Loucy (cell line): ENCODE results near the gene MTMR2.

Source experiments
- H2AFZ ChIP-seq: fragments of 200-600 bp; sonication (generic); 2 replicates; pipeline ENCODE4 v1.6.0; 2016; ENCODE audit warnings: antibody characterized with exemption, mild to moderate bottlenecking, low read length, moderate library complexity
- H3F3A ChIP-seq: fragments of 200-600 bp; 2 replicates; pipeline ENCODE4 v1.6.0; 2016; ENCODE audit warnings: antibody characterized with exemption, low read depth, mild to moderate bottlenecking
- H3K27me3 ChIP-seq: fragments of 200-600 bp; sonication (generic); 2 replicates; pipeline ENCODE4 v1.6.1; 2014; ENCODE audit warnings: low read length, mild to moderate bottlenecking; ENCODE audit not compliant: insufficient read depth, poor library complexity, severe bottlenecking
- H3K36me3 ChIP-seq: fragments of 200-600 bp; sonication (generic); 2 replicates; pipeline ENCODE4 v1.6.1; 2016; ENCODE audit warnings: low read length; ENCODE audit not compliant: insufficient read depth
- H3K4me1 ChIP-seq: fragments of 200-600 bp; sonication (generic); 2 replicates; pipeline ENCODE4 v1.5.1; 2014; ENCODE audit warnings: low read length, mild to moderate bottlenecking; ENCODE audit not compliant: insufficient read depth, poor library complexity, severe bottlenecking
- H3K4me2 ChIP-seq: fragments of 200-600 bp; sonication (generic); 2 replicates; pipeline ENCODE4 v1.6.0; 2014; ENCODE audit warnings: antibody characterized with exemption, low read length, low read depth, mild to moderate bottlenecking; ENCODE audit not compliant: poor library complexity, severe bottlenecking
- H3K4me3 ChIP-seq: fragments of 200-600 bp; sonication (generic); 2 replicates; pipeline ENCODE4 v1.5.1; 2014; ENCODE audit warnings: low read length, mild to moderate bottlenecking, mixed read lengths; ENCODE audit not compliant: poor library complexity, severe bottlenecking
- H3K79me2 ChIP-seq: fragments of 200-600 bp; sonication (generic); 2 replicates; pipeline ENCODE4 v1.6.1; 2014; ENCODE audit warnings: low read length; ENCODE audit not compliant: insufficient read depth
- H3K9ac ChIP-seq: fragments of 200-600 bp; sonication (generic); 2 replicates; pipeline ENCODE4 v1.6.0; 2014; ENCODE audit warnings: mild to moderate bottlenecking, low read depth, low read length, moderate library complexity; ENCODE audit not compliant: poor library complexity, severe bottlenecking
- H3K9me2 ChIP-seq: fragments of 200-600 bp; sonication (generic); replicated peaks from 2 replicates; pipeline ENCODE4 v1.6.1; 2016; ENCODE audit warnings: low read depth, low read length, mixed read lengths
- H3K9me3 ChIP-seq: fragments of 200-600 bp; sonication (generic); 2 replicates; pipeline ENCODE4 v1.6.1; 2014; ENCODE audit warnings: mild to moderate bottlenecking, antibody characterized with exemption, low read length, low read depth; ENCODE audit not compliant: insufficient read depth
- H4K20me1 ChIP-seq: fragments of 200-600 bp; sonication (generic); 2 replicates; pipeline ENCODE4 v1.6.0; 2014; ENCODE audit warnings: antibody characterized with exemption, low read length, mild to moderate bottlenecking; ENCODE audit not compliant: insufficient read depth, poor library complexity, severe bottlenecking
- EZH2phosphoT487 ChIP-seq: fragments of 200-600 bp; IDR thresholded peaks from 2 replicates; pipeline ENCODE4 v1.6.1; 2018; ENCODE audit warnings: antibody characterized with exemption, mild to moderate bottlenecking, moderate library complexity, borderline replicate concordance
- TF ChIP-seq, protein P1 (sequence below): fragments of 200-600 bp; sonication (generic); conservative IDR thresholded peaks from 2 replicates; pipeline ENCODE4 v1.5.1; 2014; ENCODE audit warnings: mild to moderate bottlenecking, antibody characterized with exemption, low read length

MTMR2 gene

DNA sequence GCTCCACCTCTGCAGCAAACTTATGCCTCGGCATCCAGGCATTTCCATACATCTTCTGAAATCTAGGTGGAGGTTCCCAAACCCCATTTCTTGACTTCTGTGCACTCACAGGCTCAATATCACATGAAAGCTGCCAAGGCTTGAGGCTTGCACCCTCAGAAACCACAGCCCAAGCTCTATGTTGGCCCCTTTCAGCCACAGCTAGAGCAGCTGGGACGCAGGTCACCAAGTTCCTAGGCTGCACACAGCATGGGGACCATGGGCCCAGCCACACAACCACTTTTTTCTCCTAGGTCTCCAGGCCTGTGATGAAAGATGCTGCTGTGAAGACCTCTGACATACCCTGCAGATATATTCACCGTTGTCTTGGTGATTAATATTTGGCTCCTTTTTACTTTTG is 24.7 kb upstream of the MTMR2 start:
- no peaks in the 10 kb centered on the region for H3K36me3 ChIP-seq
- H3K27me3 ChIP-seq: no peaks in the 10 kb centered on the region
- no peak overlapping the region for H3K4me2 ChIP-seq
- TF ChIP-seq, protein P1, sequence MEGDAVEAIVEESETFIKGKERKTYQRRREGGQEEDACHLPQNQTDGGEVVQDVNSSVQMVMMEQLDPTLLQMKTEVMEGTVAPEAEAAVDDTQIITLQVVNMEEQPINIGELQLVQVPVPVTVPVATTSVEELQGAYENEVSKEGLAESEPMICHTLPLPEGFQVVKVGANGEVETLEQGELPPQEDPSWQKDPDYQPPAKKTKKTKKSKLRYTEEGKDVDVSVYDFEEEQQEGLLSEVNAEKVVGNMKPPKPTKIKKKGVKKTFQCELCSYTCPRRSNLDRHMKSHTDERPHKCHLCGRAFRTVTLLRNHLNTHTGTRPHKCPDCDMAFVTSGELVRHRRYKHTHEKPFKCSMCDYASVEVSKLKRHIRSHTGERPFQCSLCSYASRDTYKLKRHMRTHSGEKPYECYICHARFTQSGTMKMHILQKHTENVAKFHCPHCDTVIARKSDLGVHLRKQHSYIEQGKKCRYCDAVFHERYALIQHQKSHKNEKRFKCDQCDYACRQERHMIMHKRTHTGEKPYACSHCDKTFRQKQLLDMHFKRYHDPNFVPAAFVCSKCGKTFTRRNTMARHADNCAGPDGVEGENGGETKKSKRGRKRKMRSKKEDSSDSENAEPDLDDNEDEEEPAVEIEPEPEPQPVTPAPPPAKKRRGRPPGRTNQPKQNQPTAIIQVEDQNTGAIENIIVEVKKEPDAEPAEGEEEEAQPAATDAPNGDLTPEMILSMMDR: no peak
- peaks cover 10% of the 10 kb centered on the region; the same call in 1 of the 2 replicates for H3K9me3 ChIP-seq
- H3K9me2 ChIP-seq: no peaks in the 10 kb centered on the region
- no peak overlapping the region for H3K4me3 ChIP-seq
- H3K79me2 ChIP-seq: no peaks in the 10 kb centered on the region
- no peak overlapping the region for H2AFZ ChIP-seq
- no peaks in the 10 kb centered on the region for H3K4me1 ChIP-seq
- no peaks in the 10 kb centered on the region for H4K20me1 ChIP-seq
- H3K9ac ChIP-seq: no peak overlapping the region
- H3F3A ChIP-seq: no peaks in the 10 kb centered on the region

DNA sequence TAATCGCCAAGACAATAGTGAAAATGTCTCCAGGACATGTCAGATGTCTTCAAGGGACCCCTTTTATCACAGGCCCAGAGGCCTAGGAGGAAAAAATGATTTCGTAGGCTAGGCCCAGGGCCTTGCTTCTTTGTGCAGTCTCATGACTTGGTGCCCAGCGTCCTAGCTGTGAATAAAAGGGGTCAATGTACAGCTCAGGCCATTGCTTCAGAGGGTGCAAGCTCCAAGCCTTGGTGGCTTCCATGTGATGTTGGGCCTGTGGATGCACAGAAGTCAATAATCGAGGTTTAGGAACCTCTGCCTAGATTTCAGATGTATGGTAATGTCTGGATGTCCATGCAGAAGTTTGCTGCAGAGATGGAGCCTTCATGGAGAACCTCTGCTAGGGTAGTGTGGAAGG is 20.7 kb upstream of the MTMR2 start:
- TF ChIP-seq, protein P1: no peak
- no peak for TF ChIP-seq EZH2phosphoT487
- no peaks in the 10 kb centered on the region for H3K79me2 ChIP-seq
- H2AFZ ChIP-seq: no peak overlapping the region
- H3K9ac ChIP-seq: no peak overlapping the region
- H3K9me2 ChIP-seq: no peaks in the 10 kb centered on the region
- no peaks in the 10 kb centered on the region for H3F3A ChIP-seq
- no peak overlapping the region for H3K4me2 ChIP-seq
- H3K9me3 ChIP-seq: peaks cover 10% of the 10 kb centered on the region; the same call in 1 of the 2 replicates
- no peaks in the 10 kb centered on the region for H3K27me3 ChIP-seq
- no peaks in the 10 kb centered on the region for H3K4me1 ChIP-seq
- H3K4me3 ChIP-seq: no peak overlapping the region
- H3K36me3 ChIP-seq: no peaks in the 10 kb centered on the region
- no peaks in the 10 kb centered on the region for H4K20me1 ChIP-seq

DNA sequence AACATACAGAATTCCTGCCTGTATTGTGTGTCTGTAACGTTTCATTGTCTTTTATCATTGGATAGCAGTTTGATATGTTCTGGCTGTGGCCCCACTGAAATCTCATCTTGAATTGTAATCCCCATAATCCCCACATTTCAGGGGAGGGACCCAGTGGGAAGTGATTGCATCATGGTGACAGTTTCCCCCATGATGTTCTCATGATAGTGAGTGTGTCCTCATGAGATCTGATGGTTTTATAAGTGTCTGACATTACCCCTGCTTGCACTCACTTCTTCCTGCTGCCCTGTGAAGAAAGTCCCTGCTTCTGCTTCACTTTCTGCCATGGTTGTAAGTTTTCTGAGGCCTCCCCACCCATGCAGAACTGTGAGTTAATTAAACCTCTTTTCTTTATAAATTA is 19.6 kb upstream of the MTMR2 start:
- H3K4me1 ChIP-seq: no peaks in the 10 kb centered on the region
- TF ChIP-seq EZH2phosphoT487: no peak
- TF ChIP-seq, protein P1: no peak
- H3K36me3 ChIP-seq: no peaks in the 10 kb centered on the region

More for the DNA sequence above, 19.6 kb upstream of the MTMR2 start:
- peaks cover 10% of the 10 kb centered on the region; the same call in 1 of the 2 replicates for H3K9me3 ChIP-seq
- no peak overlapping the region for H3K4me2 ChIP-seq
- H2AFZ ChIP-seq: no peak overlapping the region
- H3K79me2 ChIP-seq: no peaks in the 10 kb centered on the region
- no peak overlapping the region for H3K4me3 ChIP-seq
- H3F3A ChIP-seq: no peaks in the 10 kb centered on the region
- H3K9ac ChIP-seq: no peak overlapping the region
- H3K9me2 ChIP-seq: no peaks in the 10 kb centered on the region
- no peaks in the 10 kb centered on the region for H4K20me1 ChIP-seq
- no peaks in the 10 kb centered on the region for H3K27me3 ChIP-seq
